ENCODE results near the gene ZNF467.

GRCh38 chr7:149819141-149819960, 46.0 kb upstream of the ZNF467 start:
- TF ChIP-seq CTCF (IDR thresholded peaks at IDR 0.05): no peak
- no peak for TF ChIP-seq ZFX (IDR thresholded peaks at IDR 0.05; ENCODE audit: borderline replicate concordance)

Data from 22Rv1 (cell line).